Measurements from ENCODE around the gene CAMK1. TPM values are rescaled to one million over a fixed set of nuclear protein-coding genes. Genes with fewer than 3 reads are reported as not detected.

The CAMK1 gene
- total and polyA plus RNA-seq, 9 of the 15 experiments (the other 6 are each of a cell fraction or from before 2014, with no cell fraction given): 0.23 to 10.7 (median 6.0) TPM

- TF ChIP-seq ZNF518B (CRISPR knock-in tag; IDR thresholded peaks at IDR 0.05) (no peak), E2F1 (CRISPR knock-in tag; IDR thresholded peaks at IDR 0.05) (peak; percentile 90), ZNF143 (CRISPR knock-in tag; IDR thresholded peaks at IDR 0.05) (no peak), CREB5 (CRISPR knock-in tag; IDR thresholded peaks at IDR 0.05) (no peak), TARDBP (IDR thresholded peaks at IDR 0.05) (no peak), TEAD2 (tag; IDR thresholded peaks at IDR 0.05) (no peak), CREB3 (tag; conservative IDR thresholded peaks at IDR 0.05; ENCODE audit: low read depth) (0 out of 2 replicates have a peak, but pooled peaks have one; percentile 69), NEUROD1 (IDR thresholded peaks at IDR 0.05; ENCODE audit: borderline replicate concordance, low read depth, low read length, partially characterized antibody) (peak; percentile 51), TRIM24 (IDR thresholded peaks at IDR 0.05) (peak; percentile 51 to 82; a peak in 3 of 4 replicates), ZNF655 (CRISPR knock-in tag; IDR thresholded peaks at IDR 0.05) (no peak), ZKSCAN3 (CRISPR knock-in tag; IDR thresholded peaks at IDR 0.05) (no peak), HNRNPUL1 (IDR thresholded peaks at IDR 0.05; ENCODE audit: low read length) (no peak), ZBTB5 (IDR thresholded peaks at IDR 0.05) (peak; percentile 96), HDAC2 (IDR thresholded peaks at IDR 0.05) (peak; percentile 93), MTA3 (IDR thresholded peaks at IDR 0.05; ENCODE audit: borderline replicate concordance) (0 out of 2 replicates have a peak, but pooled peaks have one; percentile 25), CBX5 (IDR thresholded peaks at IDR 0.05; ENCODE audit: borderline replicate concordance, low read depth) (no peak)
Observed at GRCh38 chr3:9731206-9732079, 38.3 kb downstream of the CAMK1 start, which contains the start of gene BRPF1 (continued).
